Measurements from ENCODE around the gene REV1. TPM values are rescaled to one million over a fixed set of nuclear protein-coding genes. Genes with fewer than 3 reads are reported as not detected.

REV1 gene
- total RNA-seq, 1 donor from 2014 or later = 24.4 TPM

DNA sequence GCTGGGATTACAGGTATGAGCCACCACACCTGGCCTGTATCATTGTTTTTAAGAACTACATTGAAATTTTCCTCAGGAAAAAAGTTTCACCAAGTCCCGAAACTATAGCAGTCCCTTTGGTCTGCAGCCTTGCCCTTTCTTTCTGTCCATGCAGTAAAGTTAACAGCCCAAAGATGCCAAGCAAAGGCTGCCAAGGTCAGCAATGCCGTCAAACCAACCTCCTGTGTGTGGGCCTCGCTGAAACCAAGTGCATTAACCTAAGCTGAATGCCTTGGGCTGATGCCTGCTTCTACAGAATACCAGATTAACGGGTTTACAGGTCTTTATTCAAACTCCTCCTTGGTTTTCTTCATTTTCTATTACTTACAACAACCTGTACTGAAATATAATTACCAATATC, 79.5 kb downstream of the REV1 start:
- no peak overlapping the region for H3K4me2 ChIP-seq (ENCODE audit: low read length)
- H3K36me3 Mint-ChIP-seq (ENCODE audit: low read depth, unreplicated experiment) = peaks cover 14% of the 10 kb centered on the region
- H2AFZ ChIP-seq (ENCODE audit: low read depth, low read length) = no peak overlapping the region
- no peaks in the 10 kb centered on the region for H3K9me3 ChIP-seq (ENCODE audit: insufficient read depth, low read depth, low read length)
- no peak overlapping the region for H3K4me3 Mint-ChIP-seq (ENCODE audit: unreplicated experiment)
- FAIRE-seq (no peak), DNase-seq (ENCODE audit: low read depth) (no peak)
- H3K79me2 ChIP-seq (ENCODE audit: insufficient read depth, low read length) = no peaks in the 10 kb centered on the region
- no peaks in the 10 kb centered on the region for H3K9me3 Mint-ChIP-seq (ENCODE audit: unreplicated experiment)
- TF ChIP-seq, protein P1, sequence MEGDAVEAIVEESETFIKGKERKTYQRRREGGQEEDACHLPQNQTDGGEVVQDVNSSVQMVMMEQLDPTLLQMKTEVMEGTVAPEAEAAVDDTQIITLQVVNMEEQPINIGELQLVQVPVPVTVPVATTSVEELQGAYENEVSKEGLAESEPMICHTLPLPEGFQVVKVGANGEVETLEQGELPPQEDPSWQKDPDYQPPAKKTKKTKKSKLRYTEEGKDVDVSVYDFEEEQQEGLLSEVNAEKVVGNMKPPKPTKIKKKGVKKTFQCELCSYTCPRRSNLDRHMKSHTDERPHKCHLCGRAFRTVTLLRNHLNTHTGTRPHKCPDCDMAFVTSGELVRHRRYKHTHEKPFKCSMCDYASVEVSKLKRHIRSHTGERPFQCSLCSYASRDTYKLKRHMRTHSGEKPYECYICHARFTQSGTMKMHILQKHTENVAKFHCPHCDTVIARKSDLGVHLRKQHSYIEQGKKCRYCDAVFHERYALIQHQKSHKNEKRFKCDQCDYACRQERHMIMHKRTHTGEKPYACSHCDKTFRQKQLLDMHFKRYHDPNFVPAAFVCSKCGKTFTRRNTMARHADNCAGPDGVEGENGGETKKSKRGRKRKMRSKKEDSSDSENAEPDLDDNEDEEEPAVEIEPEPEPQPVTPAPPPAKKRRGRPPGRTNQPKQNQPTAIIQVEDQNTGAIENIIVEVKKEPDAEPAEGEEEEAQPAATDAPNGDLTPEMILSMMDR (IDR thresholded peaks at IDR 0.05; ENCODE audit: insufficient read depth, low read depth, low read length) = no peak
- TF ChIP-seq EZH2 (IDR thresholded peaks at IDR 0.05; ENCODE audit: insufficient read depth, low read length) = no peak
- H3K4me1 Mint-ChIP-seq (ENCODE audit: low read depth, unreplicated experiment) = peaks cover under 1% of the 10 kb centered on the region
- no peaks in the 10 kb centered on the region for H3K27me3 Mint-ChIP-seq (ENCODE audit: low read depth, unreplicated experiment)
- H3K9ac ChIP-seq (ENCODE audit: low read length) = no peak overlapping the region
- no peak overlapping the region for H3K4me3 ChIP-seq (ENCODE audit: insufficient read depth, low read depth, low read length)
- no peaks in the 10 kb centered on the region for H3K4me1 ChIP-seq (ENCODE audit: insufficient read depth, low read length)
- no peak overlapping the region for H3K27ac Mint-ChIP-seq (ENCODE audit: unreplicated experiment)
- H4K20me1 ChIP-seq (ENCODE audit: insufficient read depth, low read length) = no peaks in the 10 kb centered on the region
- no peaks in the 10 kb centered on the region for H3K27me3 ChIP-seq (ENCODE audit: insufficient read depth, low read length)
- H3K36me3 ChIP-seq (ENCODE audit: insufficient read depth, low read length) = peaks cover 33% of the 10 kb centered on the region
- no peak overlapping the region for H3K27ac ChIP-seq (ENCODE audit: low read depth, low read length)

DNA sequence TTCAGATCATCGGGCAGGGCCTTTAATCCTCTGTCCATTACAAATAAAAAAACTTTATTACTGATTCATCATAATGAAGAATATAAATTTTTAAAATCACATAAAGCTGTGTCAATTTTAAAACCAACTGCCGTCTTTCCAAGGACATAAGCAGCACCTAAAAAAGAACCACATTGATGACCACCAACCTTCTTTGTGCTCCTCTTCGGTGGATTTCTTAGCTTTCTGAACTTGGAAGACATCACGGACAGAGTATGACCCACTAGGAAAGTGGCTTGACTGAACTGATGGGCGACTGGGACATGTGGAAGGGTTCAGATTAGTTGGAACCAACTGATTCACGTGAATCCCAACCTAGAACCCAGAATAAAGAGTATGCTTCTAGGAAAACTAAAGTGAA, 83.7 kb downstream of the REV1 start:
- no peaks in the 10 kb centered on the region for H3K4me1 ChIP-seq (ENCODE audit: insufficient read depth, low read length)
- Mint-ChIP-seq H3K27me3 (ENCODE audit: low read depth, unreplicated experiment) (no peaks in the 10 kb centered on the region), H3K27ac (ENCODE audit: unreplicated experiment) (no peak overlapping the region), H3K36me3 (ENCODE audit: low read depth, unreplicated experiment) (peaks cover 11% of the 10 kb centered on the region), H3K4me1 (ENCODE audit: low read depth, unreplicated experiment) (peaks cover 15% of the 10 kb centered on the region), H3K4me3 (ENCODE audit: unreplicated experiment) (no peak overlapping the region), H3K9me3 (ENCODE audit: unreplicated experiment) (no peaks in the 10 kb centered on the region)
- H3K4me3 ChIP-seq (ENCODE audit: insufficient read depth, low read depth, low read length) = no peak overlapping the region
- no peak overlapping the region for H3K4me2 ChIP-seq (ENCODE audit: low read length)
- no peaks in the 10 kb centered on the region for H3K79me2 ChIP-seq (ENCODE audit: insufficient read depth, low read length)
- H3K27ac ChIP-seq (ENCODE audit: low read depth, low read length) = no peak overlapping the region
- no peaks in the 10 kb centered on the region for H3K27me3 ChIP-seq (ENCODE audit: insufficient read depth, low read length)
- FAIRE-seq = no peak
- peaks cover 50% of the 10 kb centered on the region for H3K36me3 ChIP-seq (ENCODE audit: insufficient read depth, low read length)
- no peaks in the 10 kb centered on the region for H4K20me1 ChIP-seq (ENCODE audit: insufficient read depth, low read length)
- H3K9me3 ChIP-seq (ENCODE audit: insufficient read depth, low read depth, low read length) = no peaks in the 10 kb centered on the region
- TF ChIP-seq, protein P1 (IDR thresholded peaks at IDR 0.05; ENCODE audit: insufficient read depth, low read depth, low read length) = no peak
- TF ChIP-seq EZH2 (IDR thresholded peaks at IDR 0.05; ENCODE audit: insufficient read depth, low read length) = no peak
- no peak overlapping the region for H2AFZ ChIP-seq (ENCODE audit: low read depth, low read length)
- DNase-seq (ENCODE audit: low read depth) = no peak
- H3K9ac ChIP-seq (ENCODE audit: low read length) = no peak overlapping the region

DNA sequence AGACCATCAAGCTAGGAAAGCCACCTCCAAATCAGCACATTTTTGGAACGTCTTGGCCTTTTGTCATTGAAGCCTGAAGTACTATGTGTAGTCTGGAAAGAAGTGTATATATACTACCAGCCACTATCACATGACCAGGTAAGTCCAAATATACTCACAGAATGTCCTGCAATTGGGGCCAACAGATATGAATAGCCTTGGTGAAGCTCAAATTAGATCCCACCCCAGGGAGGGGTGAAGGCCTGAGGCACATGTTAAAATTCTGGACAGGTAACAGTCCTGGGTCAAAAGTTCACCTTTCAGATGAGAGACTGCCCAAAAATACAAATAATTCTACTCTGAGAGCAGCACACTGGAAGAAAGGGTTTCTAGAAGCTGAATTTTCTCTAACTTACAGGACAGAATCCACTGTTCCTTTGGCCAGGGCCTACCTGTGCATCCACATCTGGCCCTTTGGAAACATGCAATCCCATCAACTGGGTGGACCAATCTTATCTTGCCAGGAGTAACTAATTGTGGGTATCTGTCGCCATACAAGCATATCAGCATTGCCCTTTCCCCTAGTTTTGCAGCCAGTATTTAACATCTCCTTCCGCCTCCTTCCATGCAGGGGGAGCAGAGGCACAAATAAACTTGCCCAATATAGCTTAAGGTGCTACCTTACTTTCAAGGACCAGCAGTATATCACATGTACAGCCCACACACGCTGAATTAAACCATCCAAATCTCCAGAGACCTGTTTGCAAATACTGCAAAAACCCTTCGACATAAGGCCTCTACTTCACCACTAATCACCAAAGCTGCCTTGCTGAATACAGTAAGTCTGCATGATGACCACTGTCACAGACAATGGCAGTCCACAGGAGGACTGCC, 84.8 kb downstream of the REV1 start:
- no peak for FAIRE-seq

More for the DNA sequence above, 84.8 kb downstream of the REV1 start:
- Histone ChIP-seq H3K4me2 (ENCODE audit: low read length) (no peak overlapping the region), H4K20me1 (ENCODE audit: insufficient read depth, low read length) (no peaks in the 10 kb centered on the region), H3K27me3 (ENCODE audit: insufficient read depth, low read length) (no peaks in the 10 kb centered on the region), H3K79me2 (ENCODE audit: insufficient read depth, low read length) (no peaks in the 10 kb centered on the region), H3K9me3 (ENCODE audit: insufficient read depth, low read depth, low read length) (no peaks in the 10 kb centered on the region), H3K9ac (ENCODE audit: low read length) (no peak overlapping the region), H3K4me1 (ENCODE audit: insufficient read depth, low read length) (no peaks in the 10 kb centered on the region), H3K27ac (ENCODE audit: low read depth, low read length) (no peak overlapping the region), H2AFZ (ENCODE audit: low read depth, low read length) (no peak overlapping the region), H3K36me3 (ENCODE audit: insufficient read depth, low read length) (peaks cover 56% of the 10 kb centered on the region), H3K4me3 (ENCODE audit: insufficient read depth, low read depth, low read length) (no peak overlapping the region)
- H3K36me3 Mint-ChIP-seq (ENCODE audit: low read depth, unreplicated experiment) = peaks cover 11% of the 10 kb centered on the region
- no peak for DNase-seq (ENCODE audit: low read depth)
- H3K27ac Mint-ChIP-seq (ENCODE audit: unreplicated experiment) = no peak overlapping the region
- TF ChIP-seq, protein P1 (IDR thresholded peaks at IDR 0.05; ENCODE audit: insufficient read depth, low read depth, low read length) = no peak
- no peaks in the 10 kb centered on the region for H3K27me3 Mint-ChIP-seq (ENCODE audit: low read depth, unreplicated experiment)
- no peaks in the 10 kb centered on the region for H3K9me3 Mint-ChIP-seq (ENCODE audit: unreplicated experiment)
- H3K4me1 Mint-ChIP-seq (ENCODE audit: low read depth, unreplicated experiment) = peaks cover 15% of the 10 kb centered on the region
- H3K4me3 Mint-ChIP-seq (ENCODE audit: unreplicated experiment) = no peak overlapping the region

Data from astrocyte (in vitro differentiated cells and primary cell).